Tibial artery (tissue), 4 donors: Measurements from ENCODE around the gene MARK1.

Source experiments
- DNase-seq, 2 donors: peaks; one replicate each; pipeline ENCODE4 v3.0.0-alpha.2; 2019
- H3K27ac ChIP-seq, 2 donors: fragments of 200-600 bp; sonication (generic) in 1 of 2; 1 replicate in 1 of 2; 2 replicates in 1 of 2; pipeline ENCODE4 v1.5.1; 2018 to 2019; ENCODE audit warnings: mild to moderate bottlenecking in 1 of 2
- H3K27me3 ChIP-seq, 2 donors: fragments of 200-600 bp; sonication (generic) in 1 of 2; one replicate each; pipeline versions ENCODE4 v1.5.1 to v1.6.0; 2016 to 2019
- H3K36me3 ChIP-seq, 3 donors: fragments of 200-600 bp; sonication (generic) in 2 of 3; one replicate each; pipeline ENCODE4 v1.5.1; 2016 to 2019; ENCODE audit warnings: mild to moderate bottlenecking in 2 of 3
- H3K4me1 ChIP-seq, 4 donors: fragments of 200-600 bp; sonication (generic) in 2 of 4; 1 replicate in 3 of 4; 2 replicates in 1 of 4; pipeline ENCODE4 v1.5.1; 2016 to 2019
- H3K4me3 ChIP-seq, 2 donors: fragments of 200-600 bp; sonication (generic) in 1 of 2; 1 replicate in 1 of 2; 2 replicates in 1 of 2; pipeline ENCODE4 v1.5.1; 2018 to 2019; ENCODE audit warnings: mild to moderate bottlenecking in 2 of 2
- H3K9me3 ChIP-seq, 3 donors: fragments of 200-600 bp; sonication (generic) in 1 of 3; one replicate each; pipeline ENCODE4 v1.5.1; 2016 to 2019
- intact Hi-C: fragments of 100-400 bp; cut with DNase I; formaldehyde crosslinking; loops from one replicate; pipeline ENCODE4 v1.15.0; 2023; ENCODE audit warnings: low total_unique reads
- TF ChIP-seq, protein P1 (sequence below), 2 experiments: fragments of 200-600 bp in 1 of 2; fragments of 450-650 bp in 1 of 2; IDR thresholded peaks; one replicate each; pipeline ENCODE4 v1.5.1; 2017 to 2019; ENCODE audit warnings: antibody characterized with exemption in 2 of 2, mild to moderate bottlenecking in 1 of 2, moderate library complexity in 1 of 2

The MARK1 gene

GRCh38 chr1:220652995-220653394 lies 125.1 kb downstream of the MARK1 start:
- intact Hi-C loops, result no loop called here
- TF ChIP-seq, protein P1, sequence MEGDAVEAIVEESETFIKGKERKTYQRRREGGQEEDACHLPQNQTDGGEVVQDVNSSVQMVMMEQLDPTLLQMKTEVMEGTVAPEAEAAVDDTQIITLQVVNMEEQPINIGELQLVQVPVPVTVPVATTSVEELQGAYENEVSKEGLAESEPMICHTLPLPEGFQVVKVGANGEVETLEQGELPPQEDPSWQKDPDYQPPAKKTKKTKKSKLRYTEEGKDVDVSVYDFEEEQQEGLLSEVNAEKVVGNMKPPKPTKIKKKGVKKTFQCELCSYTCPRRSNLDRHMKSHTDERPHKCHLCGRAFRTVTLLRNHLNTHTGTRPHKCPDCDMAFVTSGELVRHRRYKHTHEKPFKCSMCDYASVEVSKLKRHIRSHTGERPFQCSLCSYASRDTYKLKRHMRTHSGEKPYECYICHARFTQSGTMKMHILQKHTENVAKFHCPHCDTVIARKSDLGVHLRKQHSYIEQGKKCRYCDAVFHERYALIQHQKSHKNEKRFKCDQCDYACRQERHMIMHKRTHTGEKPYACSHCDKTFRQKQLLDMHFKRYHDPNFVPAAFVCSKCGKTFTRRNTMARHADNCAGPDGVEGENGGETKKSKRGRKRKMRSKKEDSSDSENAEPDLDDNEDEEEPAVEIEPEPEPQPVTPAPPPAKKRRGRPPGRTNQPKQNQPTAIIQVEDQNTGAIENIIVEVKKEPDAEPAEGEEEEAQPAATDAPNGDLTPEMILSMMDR (IDR thresholded peaks at IDR 0.05), result no peak
- DNase-seq, result no peak
- Histone ChIP-seq H3K9me3 (no peaks in the 10 kb centered on the region), H3K4me1 (no peaks in the 10 kb centered on the region), H3K27ac (no peak overlapping the region), H3K4me3 (no peak overlapping the region), H3K36me3 (peaks cover 34 to 45% (median 39%) of the 10 kb centered on the region in 3 donors), H3K27me3 (no peaks in the 10 kb centered on the region)

- no peak overlapping the region for H3K27ac ChIP-seq
- no peaks in the 10 kb centered on the region for H3K4me1 ChIP-seq
These were observed 127.6 kb downstream of the MARK1 start for GRCh38 chr1:220655509-220655908.

GRCh38 chr1:220655961-220656740 lies 128.2 kb downstream of the MARK1 start:
- no peaks in the 10 kb centered on the region for H3K27me3 ChIP-seq
- no peak for DNase-seq
- no peaks in the 10 kb centered on the region for H3K9me3 ChIP-seq
- no peaks in the 10 kb centered on the region for H3K4me1 ChIP-seq
- intact Hi-C loops, result no loop called here
- H3K4me3 ChIP-seq, result no peak overlapping the region
- H3K36me3 ChIP-seq, result peaks cover 38 to 45% (median 43%) of the 10 kb centered on the region in 3 donors
- no peak overlapping the region for H3K27ac ChIP-seq
- TF ChIP-seq, protein P1 (IDR thresholded peaks at IDR 0.05), result no peak

More at GRCh38 chr1:220655509-220655908, 127.6 kb downstream of the MARK1 start:
- no peaks in the 10 kb centered on the region for H3K27me3 ChIP-seq
- H3K9me3 ChIP-seq, result no peaks in the 10 kb centered on the region
- TF ChIP-seq, protein P1 (IDR thresholded peaks at IDR 0.05), result no peak
- no peak for DNase-seq
- H3K4me3 ChIP-seq, result no peak overlapping the region
- intact Hi-C loops, result no loop called here
- peaks cover 38 to 43% (median 41%) of the 10 kb centered on the region in 3 donors for H3K36me3 ChIP-seq

- intact Hi-C loops, result no loop called here
- Histone ChIP-seq H3K27ac (no peak overlapping the region), H3K4me3 (no peak overlapping the region), H3K9me3 (peaks cover 0 to 7% (median 2%) of the 10 kb centered on the region in 3 donors), H3K4me1 (no peaks in the 10 kb centered on the region), H3K36me3 (peaks cover 9 to 12% (median 9%) of the 10 kb centered on the region in 3 donors), H3K27me3 (no peaks in the 10 kb centered on the region)
- TF ChIP-seq, protein P1 (IDR thresholded peaks at IDR 0.05), result no peak
- DNase-seq, result no peak
These were observed 138.4 kb downstream of the MARK1 start for GRCh38 chr1:220666349-220666748.

DNA sequence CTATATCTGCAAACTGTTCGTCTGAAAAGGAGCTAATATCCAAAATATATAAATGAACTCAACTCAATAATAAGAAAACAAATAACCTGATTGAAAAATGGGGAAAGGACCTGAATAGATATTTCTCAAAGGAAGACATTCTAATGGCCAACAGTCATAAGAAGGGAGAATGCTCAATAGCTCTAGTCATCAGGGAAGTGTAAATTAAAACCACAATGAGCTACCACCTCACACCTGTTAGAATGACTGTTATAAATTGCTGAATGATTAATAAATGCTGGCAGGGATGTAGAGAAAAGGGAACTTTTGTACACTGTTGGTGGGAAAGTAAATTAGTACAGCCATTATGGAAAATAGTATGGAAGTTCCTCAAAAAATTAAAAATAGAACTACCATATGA lies 141.1 kb downstream of the MARK1 start:
- DNase-seq, result no peak
- Histone ChIP-seq H3K4me1 (no peaks in the 10 kb centered on the region), H3K9me3 (peaks cover 0 to 7% (median 2%) of the 10 kb centered on the region in 3 donors), H3K27ac (no peak overlapping the region), H3K27me3 (no peaks in the 10 kb centered on the region), H3K36me3 (no peaks in the 10 kb centered on the region), H3K4me3 (no peak overlapping the region)
- intact Hi-C loops, result no loop called here
- TF ChIP-seq, protein P1 (IDR thresholded peaks at IDR 0.05), result no peak
